HG02970 (cell line): ENCODE measurements around the gene CHSY1.

Source experiments
- ATAC-seq: cut with Tn5 transposase; IDR thresholded peaks from one replicate; pipeline ENCODE4 v1.9.1; 2021; ENCODE audit warnings: mild to moderate bottlenecking, moderate library complexity, moderate number of reproducible peaks; ENCODE audit not compliant: unreplicated experiment, low FRiP score

The CHSY1 gene

DNA sequence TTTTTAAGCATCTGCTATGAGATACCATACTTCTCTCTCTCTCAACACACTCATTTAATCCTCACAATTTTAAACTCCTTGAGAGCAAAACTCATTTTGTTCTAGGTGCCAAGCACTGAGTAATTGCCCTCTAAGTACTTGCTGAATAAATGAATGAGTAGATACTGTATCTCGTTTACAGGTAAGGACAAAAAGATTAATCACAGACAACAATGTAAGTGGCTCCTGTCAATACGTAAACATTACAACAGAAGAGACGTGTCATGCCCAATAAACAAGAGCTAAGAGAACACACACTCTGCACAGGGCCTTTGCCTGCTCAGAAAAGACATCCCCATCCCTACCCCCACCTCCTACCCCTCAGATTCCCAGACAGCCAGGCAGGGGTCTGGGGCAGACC, 59.8 kb downstream of the CHSY1 start:
- no peak for ATAC-seq

DNA sequence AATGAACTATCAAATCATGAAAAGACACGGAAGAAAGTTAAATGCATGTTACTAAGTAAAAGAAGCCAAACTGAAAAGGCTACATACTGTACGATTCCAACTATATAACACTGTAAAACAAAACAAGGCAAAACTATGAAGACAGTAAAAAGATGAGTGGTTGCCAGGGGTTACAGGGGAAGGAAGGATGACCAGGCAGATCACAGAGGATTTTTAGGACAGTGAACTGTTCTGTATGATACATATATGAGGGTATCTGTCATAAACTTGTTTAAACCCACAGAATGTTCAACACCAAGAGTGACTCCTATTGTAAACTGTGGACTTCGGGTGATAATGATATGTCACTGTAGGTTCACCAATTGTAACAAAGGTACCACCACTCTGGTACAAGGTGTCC, 60.6 kb downstream of the CHSY1 start:
- ATAC-seq: no peak

DNA sequence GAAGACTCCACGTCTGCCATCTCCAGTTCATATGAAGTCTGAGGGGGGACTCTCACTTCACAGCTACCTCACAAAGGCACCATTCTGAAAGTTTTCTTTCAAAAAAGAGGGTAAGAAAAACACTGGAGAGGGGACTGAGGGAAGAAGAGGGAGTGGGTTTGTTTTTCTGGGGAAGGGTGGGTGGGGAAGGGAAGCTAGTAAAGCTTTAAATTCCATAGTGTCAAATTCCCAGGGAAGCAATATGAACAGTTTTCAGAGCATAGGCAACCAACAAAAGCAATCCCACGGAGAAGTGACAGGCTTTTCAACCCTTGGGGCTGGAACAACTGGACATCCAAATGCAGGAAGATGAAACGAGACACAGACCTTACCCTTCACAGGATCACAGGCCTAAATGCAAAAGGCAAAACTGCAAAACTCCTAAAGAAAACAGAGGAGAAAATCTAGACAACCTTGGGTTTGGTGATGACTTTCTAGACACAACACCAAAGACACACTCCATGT, 61.7 kb downstream of the CHSY1 start:
- no peak for ATAC-seq

DNA sequence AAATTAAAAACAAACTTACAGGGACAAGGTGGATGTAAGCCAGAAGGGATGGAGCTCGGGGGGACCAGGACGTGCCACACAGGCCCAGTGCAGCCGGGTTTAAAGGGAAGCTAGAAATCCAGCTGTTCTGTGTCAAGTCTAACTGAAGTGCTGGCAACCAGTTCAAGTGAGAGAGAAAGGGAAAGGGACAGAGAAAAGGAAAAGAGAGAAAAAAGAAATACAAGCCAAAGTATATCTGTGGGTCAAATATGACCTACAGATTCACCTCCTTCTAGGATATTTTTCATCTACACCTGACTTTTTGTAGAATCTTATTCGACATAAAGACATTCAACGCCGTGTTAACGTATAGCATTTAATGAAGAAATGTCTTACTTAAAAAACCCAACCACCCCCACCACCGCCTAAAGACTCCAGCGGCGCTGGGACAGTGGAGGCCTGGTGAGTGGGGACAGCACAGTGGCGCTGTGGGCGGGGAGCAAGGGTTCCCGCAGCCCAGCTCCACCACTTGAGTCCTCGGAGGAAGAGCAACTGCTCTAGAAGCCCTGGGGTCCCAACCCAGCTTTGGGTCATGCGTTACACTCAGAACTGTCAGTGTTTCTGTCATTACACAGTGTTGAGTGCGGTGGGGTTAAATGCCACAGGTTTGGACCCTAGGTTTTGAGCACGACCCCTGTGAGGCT, 62.3 kb downstream of the CHSY1 start:
- no peak for ATAC-seq

DNA sequence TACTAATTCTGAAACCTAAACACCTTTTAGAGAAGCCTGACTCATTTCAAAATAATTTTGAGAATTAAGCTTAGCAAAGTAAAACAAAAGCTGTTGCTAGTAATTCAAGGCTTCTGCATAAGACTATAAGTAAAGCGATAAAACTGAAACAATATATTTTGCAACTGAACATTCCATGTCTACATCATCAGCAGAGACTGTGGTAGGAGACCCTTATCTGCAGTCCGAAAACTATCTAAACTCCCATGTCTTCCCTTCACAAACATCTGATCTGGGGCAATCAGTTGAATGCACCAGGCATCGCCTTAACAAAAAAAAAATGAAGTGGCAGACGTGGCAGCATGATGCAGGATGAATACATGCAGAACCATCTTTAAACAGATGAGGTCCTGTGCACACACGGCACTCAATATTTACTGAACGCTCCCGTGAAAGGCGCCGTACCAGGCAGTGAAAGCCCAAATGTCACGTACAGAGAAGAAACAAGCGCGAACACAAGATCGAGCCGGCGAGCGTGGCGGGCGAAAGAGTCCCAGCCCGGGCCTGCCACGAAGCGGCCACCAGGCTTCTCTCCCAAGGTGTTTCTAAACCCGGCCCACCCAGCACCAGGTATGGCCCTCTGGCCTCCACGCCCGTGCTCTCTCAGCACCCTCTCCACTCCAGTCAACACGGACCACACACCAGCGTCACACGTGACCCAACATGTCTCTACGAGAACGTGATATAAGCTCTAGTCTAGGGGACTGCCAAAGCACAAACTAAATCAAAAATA, 63.0 kb downstream of the CHSY1 start:
- ATAC-seq: no peak

DNA sequence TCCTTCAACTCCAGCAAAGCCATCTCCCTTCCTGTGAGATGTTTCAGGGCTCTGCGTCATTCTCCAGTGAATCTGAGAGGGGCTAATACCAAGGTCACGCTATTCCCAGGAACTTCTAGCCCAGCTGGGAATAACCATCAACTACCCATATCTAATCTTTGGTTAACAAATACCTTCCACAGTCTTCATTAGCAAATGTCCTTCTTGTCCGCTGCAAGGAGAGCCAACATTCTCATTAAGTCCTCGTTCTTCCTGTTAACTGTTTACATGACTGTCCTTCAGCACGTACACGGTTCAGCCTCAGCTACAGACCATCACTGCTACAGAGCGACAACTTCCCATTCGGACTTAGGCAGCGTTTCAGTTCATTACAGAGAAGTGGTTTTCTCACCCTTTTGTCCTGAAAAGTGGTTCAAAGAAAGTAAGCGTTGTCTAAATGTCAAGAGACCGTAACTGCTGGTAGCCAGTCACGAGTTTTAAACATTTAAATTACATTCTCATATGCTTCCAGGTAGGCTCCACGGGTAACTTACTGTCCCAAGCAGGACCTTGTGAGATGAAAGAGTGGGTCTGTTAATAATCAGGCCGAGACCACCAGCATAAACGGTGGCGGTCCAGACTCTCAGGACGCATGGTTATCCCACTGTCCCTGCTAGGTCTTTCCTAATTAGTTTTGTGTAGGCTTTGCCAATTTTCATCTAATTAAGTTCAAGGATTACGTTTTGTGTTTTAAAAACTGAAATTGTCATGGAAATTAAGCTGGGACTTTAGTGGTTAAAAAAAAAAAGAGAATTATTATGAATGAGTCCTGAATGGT, 63.8 kb downstream of the CHSY1 start:
- no peak for ATAC-seq

DNA sequence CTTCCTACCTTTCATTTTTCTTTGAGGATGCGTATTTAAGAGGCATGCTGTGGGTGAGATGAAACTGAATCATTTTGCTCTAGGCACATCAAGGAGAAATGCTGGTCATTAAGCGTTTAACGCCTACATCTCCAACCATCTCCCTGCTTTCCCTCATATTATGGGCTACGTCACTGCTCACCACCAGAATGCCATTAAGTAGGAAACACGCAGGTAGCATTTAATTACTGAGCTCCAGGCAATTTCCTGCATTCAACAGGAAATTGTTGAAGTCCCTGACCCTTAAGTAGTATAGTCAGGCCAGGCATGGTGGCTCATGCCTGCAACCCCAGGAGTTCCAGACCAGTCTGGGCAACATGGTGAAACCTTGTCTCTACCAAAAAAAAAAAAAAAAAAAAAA, 66.1 kb downstream of the CHSY1 start:
- no peak for ATAC-seq

DNA sequence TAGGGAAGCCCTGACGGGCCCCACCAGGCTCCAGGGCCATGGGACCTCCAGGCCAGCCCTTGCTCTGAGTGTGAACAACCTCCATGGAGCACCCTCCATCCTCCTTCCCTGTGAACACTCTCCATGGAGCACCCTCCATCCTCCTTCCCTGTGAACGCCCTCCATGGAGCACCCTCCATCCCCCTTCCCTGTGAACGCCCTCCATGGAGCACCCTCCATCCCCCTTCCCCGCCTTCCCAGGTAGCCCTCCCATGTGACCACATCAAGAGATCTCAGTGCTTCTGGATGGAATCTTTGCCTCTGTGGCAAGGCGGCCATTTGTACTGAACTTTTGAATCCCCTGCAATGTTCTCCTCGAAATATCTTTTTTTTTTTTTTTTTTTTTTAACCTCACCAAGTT, 66.5 kb downstream of the CHSY1 start:
- no peak for ATAC-seq

DNA sequence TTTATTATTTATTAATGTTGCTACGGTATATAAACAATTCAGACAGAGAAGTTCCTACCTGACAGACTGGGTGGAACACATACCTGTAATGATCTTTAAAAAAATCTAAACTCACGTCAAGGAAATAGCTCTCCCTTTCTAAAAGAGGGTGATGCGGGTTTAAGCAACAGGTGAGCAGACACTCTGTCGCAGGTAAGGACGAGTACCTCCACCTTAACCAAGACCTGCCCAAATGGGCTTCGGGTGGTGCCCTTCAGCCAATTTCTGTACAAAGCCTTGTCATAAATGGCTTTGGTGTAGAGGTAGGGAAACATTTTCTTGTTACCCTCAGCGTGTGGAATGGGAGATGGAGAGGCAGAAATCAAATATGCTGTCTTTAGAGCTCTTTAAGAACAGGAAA, 67.0 kb downstream of the CHSY1 start:
- ATAC-seq: no peak

DNA sequence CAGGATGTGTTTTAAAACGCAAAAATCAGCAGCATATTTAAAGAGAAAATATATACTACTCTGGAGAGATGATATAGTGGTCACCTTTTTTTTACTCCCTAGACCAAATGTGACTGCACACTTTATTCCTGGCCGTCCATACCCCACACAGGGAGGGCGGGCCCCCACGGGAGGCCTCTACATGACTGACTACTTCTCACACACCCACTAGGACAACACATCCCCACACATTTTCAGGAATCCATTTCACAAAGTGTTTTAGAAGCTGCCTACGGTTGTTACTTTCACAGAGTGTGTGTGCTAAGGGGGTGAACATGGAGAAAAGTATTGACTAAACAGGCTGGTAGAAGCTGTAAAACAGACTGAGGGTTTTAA, 67.9 kb downstream of the CHSY1 start:
- ATAC-seq: no peak

DNA sequence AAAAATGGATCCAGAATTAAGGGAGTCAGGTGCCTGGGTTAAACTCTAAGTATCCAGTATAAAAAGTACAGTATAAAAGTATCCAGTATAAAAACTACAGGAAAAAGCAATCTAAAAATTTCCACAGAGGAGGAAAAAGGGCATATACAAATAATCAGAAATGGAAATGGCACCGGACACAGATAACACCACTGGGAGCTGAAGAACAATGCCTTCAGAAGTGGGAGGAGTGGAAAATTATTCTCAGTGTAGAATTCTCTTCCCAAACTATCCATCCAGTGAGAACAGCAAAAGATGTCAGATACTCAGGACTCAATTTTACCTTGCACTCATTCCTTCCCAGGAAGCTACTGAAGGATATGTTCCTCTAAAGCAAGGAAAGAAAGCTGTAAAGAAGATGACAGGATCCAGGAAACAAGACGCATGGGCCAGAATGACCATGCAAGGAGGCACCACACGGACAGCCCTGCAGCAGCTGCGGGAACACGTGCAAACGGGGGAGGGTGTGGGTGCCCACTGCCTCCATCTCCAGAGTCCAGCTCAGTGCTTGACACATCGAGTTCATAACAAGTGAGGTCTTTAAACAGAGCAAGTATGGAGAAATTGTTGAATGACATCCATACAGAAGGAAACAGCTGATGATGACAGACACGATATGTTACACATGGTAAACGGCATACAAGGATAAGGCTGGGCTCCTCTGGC, 68.5 kb downstream of the CHSY1 start:
- ATAC-seq: no peak

DNA sequence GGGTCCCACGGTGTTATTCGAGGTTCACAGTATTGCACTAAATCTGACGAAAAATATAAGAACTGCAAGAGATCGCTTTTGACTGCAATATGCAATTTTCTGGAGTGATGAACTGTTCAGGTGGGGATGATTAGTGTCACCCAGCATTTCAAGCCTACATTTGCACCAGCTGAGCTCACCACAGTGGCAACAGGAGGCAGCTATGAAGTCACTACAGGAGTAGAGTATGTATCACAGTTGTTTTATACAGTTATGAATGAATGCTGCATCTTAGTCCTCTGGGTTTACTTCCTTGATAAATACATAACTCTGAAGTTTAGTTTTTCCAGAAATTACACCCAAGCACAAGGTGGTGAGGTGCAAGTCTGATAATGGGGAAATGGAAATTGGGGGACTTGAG, 69.6 kb downstream of the CHSY1 start:
- ATAC-seq: no peak

DNA sequence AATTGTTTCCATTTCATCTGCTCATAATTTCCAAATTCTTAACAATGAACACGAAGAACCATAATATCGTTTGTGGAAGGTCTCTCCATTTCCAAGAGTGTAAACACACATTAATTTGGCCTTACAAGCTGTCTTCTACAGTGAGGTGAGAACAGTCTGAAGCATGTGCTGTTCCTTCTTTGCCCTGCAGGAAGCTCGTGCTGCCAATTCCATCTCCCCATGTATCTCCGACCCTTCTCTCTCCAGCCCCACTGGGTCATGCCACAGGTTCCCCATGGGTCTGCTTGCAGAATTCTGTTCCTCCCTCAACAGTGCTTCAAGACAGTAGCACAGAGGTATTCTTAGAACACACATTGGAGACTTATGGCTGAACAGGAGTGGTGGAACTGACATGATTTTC, 70.5 kb downstream of the CHSY1 start:
- ATAC-seq: no peak

DNA sequence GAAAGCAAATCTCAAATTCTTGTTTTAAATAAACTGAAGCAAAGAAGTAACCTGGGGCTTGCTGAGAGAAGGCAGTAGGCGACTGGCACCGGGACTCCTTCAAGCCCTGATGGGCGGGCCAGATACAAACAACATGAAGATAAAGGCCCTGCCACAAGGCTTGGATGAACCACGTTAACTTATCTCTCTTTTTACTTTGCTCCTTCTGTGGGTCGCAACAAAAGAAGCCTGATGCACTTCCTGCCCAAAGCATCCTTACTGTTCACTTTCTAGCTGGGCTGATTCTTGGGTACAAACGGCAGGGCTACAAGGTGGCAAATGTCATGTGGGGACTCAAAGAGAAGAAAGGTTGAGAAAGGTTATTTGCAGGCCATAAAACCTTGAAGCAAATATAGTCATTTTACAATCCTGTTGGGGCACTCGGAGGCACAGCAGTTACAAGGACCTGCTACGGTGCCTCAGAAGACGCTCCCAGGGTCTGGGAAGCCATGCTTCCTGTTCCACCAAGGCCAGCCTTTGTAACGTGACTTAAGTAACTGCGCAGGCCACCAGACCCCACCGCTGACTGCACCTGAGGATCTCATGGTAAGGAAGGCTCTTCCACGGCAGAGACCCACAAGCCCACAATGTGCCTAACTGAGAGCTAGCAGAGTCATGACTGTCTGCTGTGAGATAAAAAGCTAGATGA, 71.1 kb downstream of the CHSY1 start:
- ATAC-seq: no peak

DNA sequence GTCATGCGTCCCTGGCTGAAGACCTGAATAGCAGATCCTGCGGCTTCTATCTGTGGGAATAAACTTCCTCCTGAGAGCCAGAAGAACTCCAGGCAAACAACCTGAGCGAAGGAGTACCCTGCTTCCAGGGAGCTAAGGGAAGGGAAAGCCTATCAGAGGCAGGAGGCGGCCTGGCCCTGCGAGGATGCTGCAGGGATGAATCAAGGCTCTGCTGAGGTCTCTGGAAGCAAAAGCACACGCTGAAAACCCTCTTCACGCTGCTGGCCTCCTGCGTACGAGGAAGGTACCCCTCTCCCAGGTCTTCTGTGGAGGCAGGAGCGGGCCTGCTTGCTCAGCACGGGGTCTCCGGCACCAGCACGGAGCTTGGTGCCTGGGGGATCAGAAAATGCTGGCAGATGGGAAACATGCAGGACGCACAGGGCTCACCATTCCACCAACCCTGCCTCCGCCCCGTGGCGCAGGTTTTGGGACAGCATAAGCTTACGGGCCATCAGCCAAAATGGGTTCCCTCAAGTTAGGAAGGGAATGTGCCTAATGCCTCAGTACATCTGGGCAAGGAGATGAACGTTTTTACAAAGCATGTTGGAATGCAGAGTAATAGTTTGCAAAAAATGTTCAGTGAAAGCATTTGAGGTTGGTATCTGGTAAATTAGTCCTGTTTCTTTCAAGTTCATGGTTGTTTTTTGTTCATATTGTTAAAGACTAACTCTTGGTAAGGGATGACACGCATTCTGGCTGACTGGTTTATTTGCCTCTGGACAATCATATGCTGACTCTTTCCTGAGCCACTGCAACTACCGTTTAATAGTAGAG, 72.3 kb downstream of the CHSY1 start:
- no peak for ATAC-seq

DNA sequence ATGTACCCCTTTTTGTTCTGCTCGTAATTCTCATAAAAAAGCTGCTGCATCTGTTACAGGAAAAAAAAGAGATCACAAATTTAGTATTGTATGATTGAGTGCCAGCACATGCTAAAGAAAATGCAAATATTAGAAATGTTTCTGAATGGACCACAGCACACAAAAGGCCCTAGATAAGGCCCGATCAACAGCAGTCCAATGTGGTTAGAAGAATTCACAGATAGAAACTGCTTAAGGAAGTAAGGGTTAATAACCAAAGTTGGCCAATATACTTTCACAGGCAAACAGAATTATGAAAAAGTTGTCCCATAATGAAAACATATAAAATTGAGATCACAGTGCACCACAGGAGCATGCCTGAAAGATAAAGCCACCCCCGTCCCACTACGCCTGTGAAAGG, 72.9 kb downstream of the CHSY1 start:
- ATAC-seq: no peak

DNA sequence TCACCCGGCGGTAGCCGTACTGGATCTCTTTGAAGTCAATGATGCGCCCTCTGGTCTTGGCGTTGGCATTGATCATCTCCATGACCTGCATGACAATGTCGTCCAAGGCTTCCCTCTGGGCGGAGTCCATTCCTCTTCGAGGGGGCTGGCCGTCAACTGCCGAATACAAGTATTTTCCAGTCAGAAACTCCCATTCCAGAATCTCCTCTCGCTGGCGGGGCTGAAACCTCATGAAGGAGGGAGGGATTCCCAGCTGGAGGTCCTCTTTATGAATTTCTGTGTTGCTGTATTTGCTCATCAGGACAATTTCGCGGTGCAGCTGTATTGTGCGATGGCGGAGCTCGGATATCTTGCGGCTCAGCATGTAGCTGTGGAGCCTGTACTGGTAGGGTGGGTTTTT, 73.4 kb downstream of the CHSY1 start:
- ATAC-seq: no peak

DNA sequence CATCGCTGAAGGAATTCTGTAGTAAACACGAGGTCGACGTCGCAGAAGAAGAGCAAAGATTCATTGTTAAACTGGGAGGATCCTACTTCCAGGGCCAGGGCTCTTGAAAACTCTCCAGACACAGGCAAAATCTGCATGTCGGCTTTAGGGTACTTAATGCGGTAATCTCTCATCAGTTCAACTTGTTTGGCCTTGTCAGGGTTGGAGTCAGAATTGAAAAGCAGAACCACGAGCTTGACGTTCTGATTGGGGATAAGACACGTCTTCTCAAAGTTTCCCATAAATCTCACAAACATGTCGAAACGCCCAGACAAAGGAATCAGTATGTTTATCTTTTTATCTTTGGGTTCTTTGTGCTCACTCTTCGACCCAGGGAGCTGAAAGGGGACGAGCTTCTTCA, 74.0 kb downstream of the CHSY1 start:
- ATAC-seq: no peak

DNA sequence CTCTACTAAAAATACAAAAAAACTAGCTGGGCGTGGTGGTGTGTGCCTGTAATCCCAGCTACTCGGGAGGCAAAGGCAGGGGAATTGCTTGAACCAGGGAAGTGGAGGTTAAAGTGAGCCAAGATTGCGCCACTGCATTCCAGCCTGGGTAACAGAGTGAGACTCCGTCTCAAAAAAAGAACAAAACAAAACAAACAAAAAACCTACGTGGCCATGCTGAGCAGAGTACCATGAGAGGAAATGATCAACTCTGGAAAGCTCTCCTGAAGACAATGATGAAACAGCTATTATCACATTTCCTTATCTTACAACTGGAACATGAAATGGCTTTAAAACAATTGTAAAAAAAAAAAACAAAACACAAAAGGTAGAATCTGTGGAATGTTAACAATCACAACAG, 75.2 kb downstream of the CHSY1 start:
- no peak for ATAC-seq
